Testis (tissue), 3 donors: Measurements from ENCODE around the gene CACTIN. TPM values are rescaled to one million over a fixed set of nuclear protein-coding genes. Genes with fewer than 3 reads are reported as not detected.

Experiments used
- DNase-seq: peaks from one replicate; pipeline ENCODE4 v3.0.0-alpha.2; 2019
- H3K27ac ChIP-seq, 2 donors: fragments of 200-600 bp; sonication (generic); one replicate each; pipeline ENCODE4 v1.5.1; 2019
- H3K27me3 ChIP-seq: fragments of 200-600 bp; sonication (generic); one replicate; pipeline ENCODE4 v1.5.1; 2019
- H3K36me3 ChIP-seq: fragments of 200-600 bp; sonication (generic); one replicate; pipeline ENCODE4 v1.5.1; 2017; ENCODE audit warnings: low read depth; ENCODE audit errors: missing control alignments
- H3K4me1 ChIP-seq: fragments of 200-600 bp; sonication (generic); one replicate; pipeline ENCODE4 v1.5.1; 2019
- H3K4me3 ChIP-seq, 2 donors: fragments of 200-600 bp; sonication (generic); one replicate each; pipeline ENCODE4 v1.5.1; 2017 to 2019
- H3K9me3 ChIP-seq: fragments of 200-600 bp; sonication (generic); one replicate; pipeline ENCODE4 v1.5.1; 2017
- POLR2A ChIP-seq: fragments of 450-650 bp; IDR thresholded peaks from one replicate; pipeline ENCODE4 v1.6.1; 2017; ENCODE audit warnings: antibody characterized with exemption, mild to moderate bottlenecking, moderate library complexity
- WGBS, 2 donors: methylation state at CpG; one replicate each; pipeline ENCODE4 v1.1.5; 2018; 5-methylcytosine and 5-hydroxymethylcytosine counted together
- intact Hi-C: fragments of 100-400 bp; cut with DNase I; formaldehyde crosslinking; loops from one replicate; pipeline ENCODE4 v1.15.1; 2023; ENCODE audit warnings: low total_unique reads
- polyA plus RNA-seq: library from polyadenylated mRNA; stranded (reverse); fragments of 350-450 nt; fragmentation: Illumina TruSeq; extraction: RNeasy Lipid Tissue Mini Kit (QIAGEN cat#74804); gene quantifications from one replicate; pipeline ENCODE4 v1.2.3, GENCODE V29; 2014; ENCODE audit warnings: low read depth, low replicate concordance; ENCODE audit not compliant: insufficient read depth
- total RNA-seq, 2 donors: library from RNA; depleted of rRNA; stranded (reverse); fragments of >200 nt; gene quantifications; one replicate each; pipeline ENCODE4 v1.2.3, GENCODE V29; 2016
- TF ChIP-seq, protein P1 (sequence below), 3 experiments: fragments of 450-650 bp in 2 of 3; fragments of 200-600 bp in 1 of 3; sonication (generic) in 1 of 3; IDR thresholded peaks; one replicate each; pipeline ENCODE4 v1.5.1; 2016 to 2019; ENCODE audit warnings: antibody characterized with exemption in 3 of 3, mild to moderate bottlenecking in 2 of 3, moderate library complexity in 1 of 3

Gene CACTIN
- total and polyA plus RNA-seq, 3 donors from 2014 or later, result 26.9 to 57.5 (median 52.8) TPM

DNA sequence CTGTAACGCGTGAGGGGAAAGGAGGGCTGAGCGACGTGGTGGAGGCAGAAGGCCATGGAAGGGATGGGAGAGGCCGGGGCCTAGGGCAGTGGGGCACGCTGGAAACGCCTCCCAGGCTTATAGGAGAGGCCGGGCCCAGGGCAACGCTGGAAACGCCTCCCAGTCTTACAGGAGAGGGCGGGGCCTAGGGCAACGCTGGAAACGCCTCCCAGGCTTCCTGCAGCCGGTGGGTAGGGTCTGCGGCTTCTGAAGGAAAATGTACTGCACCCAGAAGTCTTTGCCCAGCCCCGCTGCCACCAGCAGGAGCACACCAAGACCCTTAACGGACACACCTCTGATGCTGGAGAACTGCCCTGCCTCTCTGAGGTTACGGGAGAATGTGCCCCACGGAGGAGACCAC, 9.1 kb downstream of the CACTIN start:
- DNase-seq, result no peak
- TF ChIP-seq POLR2A, result no peak
- TF ChIP-seq, protein P1, sequence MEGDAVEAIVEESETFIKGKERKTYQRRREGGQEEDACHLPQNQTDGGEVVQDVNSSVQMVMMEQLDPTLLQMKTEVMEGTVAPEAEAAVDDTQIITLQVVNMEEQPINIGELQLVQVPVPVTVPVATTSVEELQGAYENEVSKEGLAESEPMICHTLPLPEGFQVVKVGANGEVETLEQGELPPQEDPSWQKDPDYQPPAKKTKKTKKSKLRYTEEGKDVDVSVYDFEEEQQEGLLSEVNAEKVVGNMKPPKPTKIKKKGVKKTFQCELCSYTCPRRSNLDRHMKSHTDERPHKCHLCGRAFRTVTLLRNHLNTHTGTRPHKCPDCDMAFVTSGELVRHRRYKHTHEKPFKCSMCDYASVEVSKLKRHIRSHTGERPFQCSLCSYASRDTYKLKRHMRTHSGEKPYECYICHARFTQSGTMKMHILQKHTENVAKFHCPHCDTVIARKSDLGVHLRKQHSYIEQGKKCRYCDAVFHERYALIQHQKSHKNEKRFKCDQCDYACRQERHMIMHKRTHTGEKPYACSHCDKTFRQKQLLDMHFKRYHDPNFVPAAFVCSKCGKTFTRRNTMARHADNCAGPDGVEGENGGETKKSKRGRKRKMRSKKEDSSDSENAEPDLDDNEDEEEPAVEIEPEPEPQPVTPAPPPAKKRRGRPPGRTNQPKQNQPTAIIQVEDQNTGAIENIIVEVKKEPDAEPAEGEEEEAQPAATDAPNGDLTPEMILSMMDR (IDR thresholded peaks at IDR 0.05), result no peak
- Histone ChIP-seq H3K27ac (no peak overlapping the region), H3K4me3 (no peak overlapping the region), H3K9me3 (no peaks in the 10 kb centered on the region), H3K27me3 (no peaks in the 10 kb centered on the region), H3K4me1 (no peaks in the 10 kb centered on the region), H3K36me3 (no peaks in the 10 kb centered on the region)
- intact Hi-C loops, result loop anchor here (10.0 kb wide), 1 partner anchor 63 kb away; the partner anchor contains the start of gene MFSD12
- WGBS, 2 donors, result 76 to 81% methylated on average over 13 to 19 of the region's 19 CpGs

DNA sequence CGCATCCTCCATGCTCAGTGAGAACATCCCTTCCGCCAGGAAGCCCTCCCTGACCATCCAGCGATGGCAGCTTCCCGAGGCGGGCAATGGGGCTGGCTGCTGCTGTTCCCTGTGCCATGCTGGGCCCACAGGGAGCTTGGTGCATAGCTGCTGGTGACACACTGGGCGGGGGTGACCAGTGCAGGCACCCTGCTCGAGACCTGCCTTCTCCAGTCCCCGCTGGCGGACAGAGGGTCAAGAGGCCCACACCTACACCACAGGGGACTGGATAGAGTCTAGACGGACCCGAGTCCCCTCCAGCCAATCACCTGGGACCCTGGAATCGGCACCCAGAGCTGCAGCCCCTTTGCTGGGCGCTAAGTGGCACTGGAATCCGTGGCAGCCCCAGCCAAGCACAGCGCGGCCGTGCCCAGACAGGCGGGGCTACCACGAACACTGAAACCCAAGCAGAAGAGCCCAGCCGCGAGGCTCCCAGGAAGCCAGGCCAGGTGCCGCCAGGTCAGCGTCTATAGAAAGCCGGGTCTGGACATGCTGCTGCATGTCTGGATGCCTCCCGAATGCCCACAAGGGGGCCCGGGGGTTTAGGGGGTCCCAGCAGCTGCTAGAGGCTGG, 11.0 kb downstream of the CACTIN start:
- no peaks in the 10 kb centered on the region for H3K36me3 ChIP-seq
- H3K4me1 ChIP-seq, result no peaks in the 10 kb centered on the region
- TF ChIP-seq, protein P1 (IDR thresholded peaks at IDR 0.05), result no peak
- TF ChIP-seq POLR2A, result no peak
- 94 to 100% methylated on average over 3 to 23 of the region's 26 CpGs for WGBS, 2 donors
- H3K9me3 ChIP-seq, result no peaks in the 10 kb centered on the region
- intact Hi-C loops, result loop anchor here (10.0 kb wide), 1 partner anchor 61 kb away; the partner anchor contains the start of gene MFSD12
- H3K4me3 ChIP-seq, result no peak overlapping the region
- no peaks in the 10 kb centered on the region for H3K27me3 ChIP-seq
- H3K27ac ChIP-seq, result no peak overlapping the region
- DNase-seq, result no peak

DNA sequence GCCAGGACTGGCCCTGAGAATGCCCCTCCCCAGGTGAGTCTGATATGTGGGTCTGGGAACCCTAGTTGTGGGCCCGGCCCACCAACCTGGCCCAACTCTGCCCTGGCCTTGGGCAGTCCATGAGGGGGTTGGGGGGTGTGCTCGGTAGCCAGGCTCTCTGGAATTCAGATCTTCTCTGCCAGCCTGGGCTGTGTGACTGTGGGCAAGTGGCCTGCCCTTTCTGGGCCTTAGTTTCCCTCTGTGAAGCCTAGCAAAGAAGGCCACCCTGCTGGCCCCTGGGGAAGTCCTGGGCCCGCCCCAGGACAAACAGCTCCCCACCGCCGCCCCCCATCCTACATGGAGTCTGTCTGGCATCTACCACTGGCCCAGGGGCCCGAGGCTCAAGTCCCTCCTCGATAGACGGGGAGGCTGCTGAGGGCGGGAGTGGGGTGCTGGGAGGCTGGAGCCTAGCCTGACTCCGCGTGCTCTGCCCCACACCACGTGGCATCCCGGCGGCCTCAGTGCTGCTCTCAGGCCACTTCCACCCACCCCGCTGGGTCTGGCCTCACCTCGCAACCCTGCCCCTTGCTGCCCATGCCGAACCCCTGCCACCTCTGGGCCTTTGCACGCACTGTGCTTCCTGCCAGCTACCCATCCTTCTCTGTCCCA, 11.6 kb downstream of the CACTIN start:
- H3K9me3 ChIP-seq, result no peaks in the 10 kb centered on the region
- intact Hi-C loops, result loop anchor here (10.0 kb wide), 1 partner anchor 60 kb away; the partner anchor contains the start of gene MFSD12
- 92 to 97% methylated on average over 10 to 17 of the region's 18 CpGs for whole genome bisulfite sequencing, 2 donors
- no peak for DNase-seq
- H3K27ac ChIP-seq, result no peak overlapping the region
- no peak overlapping the region for H3K4me3 ChIP-seq
- H3K36me3 ChIP-seq, result no peaks in the 10 kb centered on the region
- TF ChIP-seq, protein P1 (IDR thresholded peaks at IDR 0.05), result no peak
- no peak for TF ChIP-seq POLR2A
- H3K27me3 ChIP-seq, result no peaks in the 10 kb centered on the region
- peaks cover 4% of the 10 kb centered on the region for H3K4me1 ChIP-seq

DNA sequence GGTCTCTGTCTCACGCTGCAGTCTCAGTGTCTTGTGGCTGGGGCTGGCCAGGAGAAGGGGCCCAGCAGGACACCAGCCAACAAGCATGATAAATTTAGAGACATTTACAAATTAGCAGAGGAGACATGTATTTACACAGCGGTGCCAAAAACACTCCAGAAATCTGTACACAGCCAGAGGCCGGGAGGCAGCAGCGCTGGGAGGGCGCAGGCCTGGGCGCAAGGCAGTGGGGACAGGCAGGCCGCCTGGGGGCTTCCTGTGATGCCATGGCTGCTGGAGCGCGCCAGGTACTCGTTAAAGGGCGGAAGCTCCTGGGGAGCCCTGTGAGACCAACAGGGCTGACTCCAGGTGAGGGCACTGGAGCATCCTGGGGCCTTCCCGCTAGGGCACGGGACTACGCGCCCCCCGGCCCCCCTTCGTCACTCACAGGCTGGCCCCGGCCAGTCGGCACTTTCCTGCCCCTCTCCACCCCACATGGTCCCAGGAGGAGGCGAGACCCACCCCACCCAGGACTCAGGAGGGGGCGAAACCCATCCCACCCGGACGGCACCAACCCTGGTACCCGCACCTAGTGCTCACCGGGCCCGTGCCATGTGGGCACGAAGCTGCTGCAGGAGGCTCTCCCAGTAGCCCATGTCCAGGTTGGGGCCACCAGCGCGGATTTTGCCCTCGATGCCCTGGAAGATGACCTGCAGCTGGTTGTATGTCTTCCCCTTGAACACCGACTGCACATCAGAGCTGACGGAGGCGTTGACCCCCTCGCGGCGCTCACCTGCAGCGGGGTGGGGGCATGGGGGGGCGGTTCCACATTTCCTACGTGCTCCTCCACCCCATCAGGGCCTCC, 12.6 kb downstream of the CACTIN start:
- WGBS, 2 donors, result 82 to 85% methylated on average over 37 to 38 of the region's 39 CpGs
- Histone ChIP-seq H3K4me1 (peaks cover 9% of the 10 kb centered on the region), H3K4me3 (no peak overlapping the region), H3K27me3 (no peaks in the 10 kb centered on the region), H3K36me3 (no peaks in the 10 kb centered on the region), H3K27ac (no peak overlapping the region), H3K9me3 (no peaks in the 10 kb centered on the region)
- no peak for DNase-seq
- intact Hi-C loops, result loop anchor here (10.0 kb wide), 1 partner anchor 59 kb away; the partner anchor contains the start of gene MFSD12
- no peak for TF ChIP-seq POLR2A
- TF ChIP-seq, protein P1 (IDR thresholded peaks at IDR 0.05), result no peak
